Measurements from ENCODE around the gene SHISA9.

Gene SHISA9

GRCh38 chr16:13062219-13062618 lies 160.8 kb downstream of the SHISA9 start:
- no peak overlapping the region for H4K12ac ChIP-seq (ENCODE audit: low read depth, low read length)
- DNase-seq, result no peak

GRCh38 chr16:13063457-13063856 lies 162.1 kb downstream of the SHISA9 start:
- Histone ChIP-seq H3K9ac (ENCODE audit: low read length) (no peak overlapping the region), H3K79me1 (ENCODE audit: low read length) (no peaks in the 10 kb centered on the region), H3K27ac (ENCODE audit: low read depth, low read length) (no peak overlapping the region), H3K4me2 (ENCODE audit: low read length) (no peak overlapping the region), H2AFZ (ENCODE audit: insufficient read depth, low read length, poor library complexity) (no peak overlapping the region), H2BK120ac (ENCODE audit: insufficient read depth, low read length, poor library complexity) (no peak overlapping the region), H3K9me3 (ENCODE audit: insufficient read depth, low read depth, low read length) (peaks cover 2% of the 10 kb centered on the region), H3K14ac (ENCODE audit: low read length) (no peak overlapping the region), H3K79me2 (ENCODE audit: control insufficient read depth, insufficient read depth, low read length, poor library complexity) (no peaks in the 10 kb centered on the region), H2AK5ac (ENCODE audit: low read length) (no peak overlapping the region), H2BK12ac (ENCODE audit: low read length) (no peak overlapping the region), H3K4me1 (ENCODE audit: control insufficient read depth in 1 of 2, insufficient read depth in 2 of 2, low read length in 2 of 2) (no peaks in the 10 kb centered on the region), H3K23ac (ENCODE audit: low read length) (no peak overlapping the region), H4K91ac (ENCODE audit: low read depth, low read length) (no peak overlapping the region), H4K12ac (ENCODE audit: low read depth, low read length) (no peak overlapping the region), H3K27me3 (ENCODE audit: insufficient read depth, low read length) (no peaks in the 10 kb centered on the region), H4K8ac (ENCODE audit: low read depth, low read length) (no peak overlapping the region), H3K18ac (ENCODE audit: low read length) (no peak overlapping the region), H3K36me3 (ENCODE audit: control insufficient read depth in 1 of 2, insufficient read depth in 2 of 2, low read length in 2 of 2) (no peaks in the 10 kb centered on the region), H3K4ac (ENCODE audit: low read depth, low read length) (no peak overlapping the region), H3K4me3 (ENCODE audit: low read depth, low read length) (no peak overlapping the region), H2BK5ac (ENCODE audit: low read depth, low read length, poor library complexity) (no peak overlapping the region)
- DNase-seq, result no peak
- WGBS (ENCODE audit: extremely low coverage, insufficient coverage, insufficient read length), result no CpG with 5 or more reads among the region's 10 CpGs

More at GRCh38 chr16:13062219-13062618, 160.8 kb downstream of the SHISA9 start:
- Histone ChIP-seq H3K4me3 (ENCODE audit: low read depth, low read length) (no peak overlapping the region), H3K27me3 (ENCODE audit: insufficient read depth, low read length) (no peaks in the 10 kb centered on the region), H3K9me3 (ENCODE audit: insufficient read depth, low read depth, low read length) (no peaks in the 10 kb centered on the region), H3K27ac (ENCODE audit: low read depth, low read length) (no peak overlapping the region), H3K79me1 (ENCODE audit: low read length) (no peaks in the 10 kb centered on the region), H2AK5ac (ENCODE audit: low read length) (no peak overlapping the region), H4K91ac (ENCODE audit: low read depth, low read length) (no peak overlapping the region), H2AFZ (ENCODE audit: insufficient read depth, low read length, poor library complexity) (no peak overlapping the region), H3K4me1 (ENCODE audit: control insufficient read depth in 1 of 2, insufficient read depth in 2 of 2, low read length in 2 of 2) (no peaks in the 10 kb centered on the region), H4K8ac (ENCODE audit: low read depth, low read length) (no peak overlapping the region), H3K4ac (ENCODE audit: low read depth, low read length) (no peak overlapping the region), H3K23ac (ENCODE audit: low read length) (no peak overlapping the region), H3K9ac (ENCODE audit: low read length) (no peak overlapping the region), H2BK120ac (ENCODE audit: insufficient read depth, low read length, poor library complexity) (no peak overlapping the region), H2BK5ac (ENCODE audit: low read depth, low read length, poor library complexity) (no peak overlapping the region), H2BK12ac (ENCODE audit: low read length) (no peak overlapping the region), H3K14ac (ENCODE audit: low read length) (no peak overlapping the region), H3K18ac (ENCODE audit: low read length) (no peak overlapping the region), H3K79me2 (ENCODE audit: control insufficient read depth, insufficient read depth, low read length, poor library complexity) (no peaks in the 10 kb centered on the region), H3K36me3 (ENCODE audit: control insufficient read depth in 1 of 2, insufficient read depth in 2 of 2, low read length in 2 of 2) (no peaks in the 10 kb centered on the region), H3K4me2 (ENCODE audit: low read length) (no peak overlapping the region)
- WGBS (ENCODE audit: extremely low coverage, insufficient coverage, insufficient read length), result no CpG with 5 or more reads among the region's 2 CpGs

DNA sequence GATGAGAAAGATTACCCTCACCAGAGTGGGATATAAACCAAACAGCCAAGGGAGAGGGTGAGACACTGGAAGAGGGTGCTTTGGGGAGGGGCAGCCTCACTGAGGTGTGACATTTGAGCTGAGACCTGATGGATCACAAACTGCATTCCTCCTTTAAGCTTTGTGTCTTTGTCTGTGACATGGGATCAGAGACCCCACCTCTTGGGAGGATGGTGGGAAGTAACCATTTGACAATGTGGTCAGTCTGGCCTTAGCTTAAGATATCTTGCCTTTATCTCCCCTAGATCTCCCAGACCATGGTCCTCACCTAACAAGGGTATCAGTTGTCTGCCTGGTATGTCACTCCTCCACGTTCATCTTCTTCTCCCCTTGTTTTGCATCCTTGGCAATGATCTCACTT lies 163.4 kb downstream of the SHISA9 start:
- H3K27ac ChIP-seq (ENCODE audit: low read depth, low read length), result no peak overlapping the region
- no peak for DNase-seq
- no peaks in the 10 kb centered on the region for H3K79me1 ChIP-seq (ENCODE audit: low read length)
- peaks cover 2% of the 10 kb centered on the region for H3K9me3 ChIP-seq (ENCODE audit: insufficient read depth, low read depth, low read length)
- no peaks in the 10 kb centered on the region for H3K4me1 ChIP-seq (ENCODE audit: control insufficient read depth in 1 of 2, insufficient read depth in 2 of 2, low read length in 2 of 2)
- H3K9ac ChIP-seq (ENCODE audit: low read length), result no peak overlapping the region
- no peaks in the 10 kb centered on the region for H3K36me3 ChIP-seq (ENCODE audit: control insufficient read depth in 1 of 2, insufficient read depth in 2 of 2, low read length in 2 of 2)
- no peak overlapping the region for H3K4ac ChIP-seq (ENCODE audit: low read depth, low read length)
- no peak overlapping the region for H2BK12ac ChIP-seq (ENCODE audit: low read length)
- no peak overlapping the region for H3K18ac ChIP-seq (ENCODE audit: low read length)
- H4K91ac ChIP-seq (ENCODE audit: low read depth, low read length), result no peak overlapping the region
- H2BK120ac ChIP-seq (ENCODE audit: insufficient read depth, low read length, poor library complexity), result no peak overlapping the region
- H2AFZ ChIP-seq (ENCODE audit: insufficient read depth, low read length, poor library complexity), result no peak overlapping the region
- no peak overlapping the region for H4K12ac ChIP-seq (ENCODE audit: low read depth, low read length)
- no peak overlapping the region for H2AK5ac ChIP-seq (ENCODE audit: low read length)
- no peak overlapping the region for H3K14ac ChIP-seq (ENCODE audit: low read length)
- no peak overlapping the region for H3K4me3 ChIP-seq (ENCODE audit: low read depth, low read length)
- WGBS (ENCODE audit: extremely low coverage, insufficient coverage, insufficient read length), result no CpG with 5 or more reads among the region's 1 CpG
- H3K27me3 ChIP-seq (ENCODE audit: insufficient read depth, low read length), result no peaks in the 10 kb centered on the region
- no peak overlapping the region for H3K23ac ChIP-seq (ENCODE audit: low read length)
- no peak overlapping the region for H4K8ac ChIP-seq (ENCODE audit: low read depth, low read length)
- H3K79me2 ChIP-seq (ENCODE audit: control insufficient read depth, insufficient read depth, low read length, poor library complexity), result no peaks in the 10 kb centered on the region
- H3K4me2 ChIP-seq (ENCODE audit: low read length), result no peak overlapping the region
- no peak overlapping the region for H2BK5ac ChIP-seq (ENCODE audit: low read depth, low read length, poor library complexity)

GRCh38 chr16:13067648-13068047 lies 166.2 kb downstream of the SHISA9 start:
- Histone ChIP-seq H2BK120ac (ENCODE audit: insufficient read depth, low read length, poor library complexity) (no peak overlapping the region), H2AK5ac (ENCODE audit: low read length) (no peak overlapping the region), H3K79me2 (ENCODE audit: control insufficient read depth, insufficient read depth, low read length, poor library complexity) (no peaks in the 10 kb centered on the region), H2AFZ (ENCODE audit: insufficient read depth, low read length, poor library complexity) (no peak overlapping the region), H3K9ac (ENCODE audit: low read length) (no peak overlapping the region), H4K8ac (ENCODE audit: low read depth, low read length) (no peak overlapping the region), H3K27me3 (ENCODE audit: insufficient read depth, low read length) (no peaks in the 10 kb centered on the region), H3K9me3 (ENCODE audit: insufficient read depth, low read depth, low read length) (peaks cover 2% of the 10 kb centered on the region), H3K79me1 (ENCODE audit: low read length) (no peaks in the 10 kb centered on the region), H3K14ac (ENCODE audit: low read length) (no peak overlapping the region), H3K4me3 (ENCODE audit: low read depth, low read length) (no peak overlapping the region), H2BK12ac (ENCODE audit: low read length) (no peak overlapping the region), H3K4me1 (ENCODE audit: control insufficient read depth in 1 of 2, insufficient read depth in 2 of 2, low read length in 2 of 2) (peaks cover 0 to 3% of the 10 kb centered on the region in 2 experiments), H4K91ac (ENCODE audit: low read depth, low read length) (no peak overlapping the region), H3K18ac (ENCODE audit: low read length) (no peak overlapping the region), H3K23ac (ENCODE audit: low read length) (no peak overlapping the region), H3K4me2 (ENCODE audit: low read length) (no peak overlapping the region), H3K27ac (ENCODE audit: low read depth, low read length) (no peak overlapping the region), H3K36me3 (ENCODE audit: control insufficient read depth in 1 of 2, insufficient read depth in 2 of 2, low read length in 2 of 2) (no peaks in the 10 kb centered on the region), H2BK5ac (ENCODE audit: low read depth, low read length, poor library complexity) (no peak overlapping the region), H3K4ac (ENCODE audit: low read depth, low read length) (no peak overlapping the region), H4K12ac (ENCODE audit: low read depth, low read length) (no peak overlapping the region)
- DNase-seq, result no peak
- no CpG with 5 or more reads among the region's 7 CpGs for WGBS (ENCODE audit: extremely low coverage, insufficient coverage, insufficient read length)

Data from trophoblast cell (in vitro differentiated cells and primary cell).